ENCODE data around the gene IGBP1.

The IGBP1 gene

GRCh38 chrX:70139736-70140135, 6.5 kb downstream of the IGBP1 start:
- Histone ChIP-seq H3K27ac (no peak overlapping the region), H3K4me3 (no peak overlapping the region), H3K9ac (no peak overlapping the region), H3K9me3 (replicated peaks in 1 of 11) (no peaks in the 10 kb centered on the region), H3K27me3 (peaks cover 39 to 100% (median 93%) of the 10 kb centered on the region in 11 experiments), H3K4me1 (peaks cover 9 to 12% (median 10%) of the 10 kb centered on the region in 10 experiments; a peak in 19 of 20 replicates), H4K20me1 (peaks cover 0 to 44% (median 7%) of the 10 kb centered on the region in 11 experiments; a peak in 9 of 22 replicates), H3K4me2 (no peak overlapping the region), H3K36me3 (peaks cover 3 to 70% (median 23%) of the 10 kb centered on the region in 11 experiments; a peak in 16 of 22 replicates)
- TF ChIP-seq Cebpa-rat (IDR thresholded peaks at IDR 0.05), result no peak

GRCh38 chrX:70141373-70141772, 8.1 kb downstream of the IGBP1 start:
- no peak overlapping the region for H3K9ac ChIP-seq
- no peaks in the 10 kb centered on the region for H3K4me1 ChIP-seq
- peaks cover 37 to 100% (median 94%) of the 10 kb centered on the region in 11 experiments for H3K27me3 ChIP-seq
- no peak overlapping the region for H3K4me2 ChIP-seq
- peaks cover 0 to 67% (median 19%) of the 10 kb centered on the region in 11 experiments; a peak in 15 of 22 replicates for H3K36me3 ChIP-seq
- no peak overlapping the region for H3K27ac ChIP-seq
- peaks cover 0 to 28% (median 7%) of the 10 kb centered on the region in 11 experiments; a peak in 8 of 22 replicates for H4K20me1 ChIP-seq
- H3K9me3 ChIP-seq (replicated peaks in 1 of 11), result no peaks in the 10 kb centered on the region
- TF ChIP-seq Cebpa-rat (IDR thresholded peaks at IDR 0.05), result no peak
- H3K4me3 ChIP-seq, result no peak overlapping the region

GRCh38 chrX:70166601-70167590, 33.6 kb downstream of the IGBP1 start:
- Histone ChIP-seq H3K36me3 (peaks cover 11 to 48% (median 32%) of the 10 kb centered on the region in 11 experiments; a peak in 21 of 22 replicates), H3K4me3 (no peak overlapping the region), H3K27me3 (peaks cover 75 to 100% (median 97%) of the 10 kb centered on the region in 11 experiments), H3K4me2 (peak overlapping the region in 6 of 11 experiments; percentile 6 to 47 (median 24); a peak in 8 of 22 replicates), H4K20me1 (peaks cover 0 to 7% (median 0%) of the 10 kb centered on the region in 11 experiments; a peak in 3 of 22 replicates), H3K9me3 (replicated peaks in 1 of 11) (no peaks in the 10 kb centered on the region), H3K27ac (peak overlapping the region in 4 of 11 experiments; percentile 23 to 31 (median 28); a peak in 6 of 22 replicates), H3K9ac (no peak overlapping the region), H3K4me1 (peaks cover 17 to 58% (median 43%) of the 10 kb centered on the region in 10 experiments)
- TF ChIP-seq Cebpa-rat (IDR thresholded peaks at IDR 0.05), result no peak

- Histone ChIP-seq H3K4me2 (peak overlapping the region in 5 of 11 experiments; percentile 15 to 74 (median 70); a peak in 5 of 22 replicates), H3K9ac (no peak overlapping the region), H3K4me3 (no peak overlapping the region), H4K20me1 (peaks cover 0 to 7% (median 0%) of the 10 kb centered on the region in 11 experiments; a peak in 3 of 22 replicates), H3K4me1 (peaks cover 26 to 74% (median 52%) of the 10 kb centered on the region in 10 experiments), H3K27ac (peak overlapping the region in 7 of 11 experiments; percentile 0 to 60 (median 20); a peak in 6 of 22 replicates), H3K27me3 (peaks cover 68 to 100% (median 96%) of the 10 kb centered on the region in 11 experiments), H3K9me3 (replicated peaks in 1 of 11) (no peaks in the 10 kb centered on the region; a peak in 1 of 22 replicates), H3K36me3 (peaks cover 11 to 34% (median 21%) of the 10 kb centered on the region in 11 experiments; a peak in 20 of 22 replicates)
- no peak for TF ChIP-seq Cebpa-rat (IDR thresholded peaks at IDR 0.05)
Observed at GRCh38 chrX:70168238-70169188, 35.3 kb downstream of the IGBP1 start.

GRCh38 chrX:70169281-70169680, 36.0 kb downstream of the IGBP1 start:
- no peak overlapping the region for H3K4me3 ChIP-seq
- peaks cover 68 to 100% (median 96%) of the 10 kb centered on the region in 11 experiments for H3K27me3 ChIP-seq
- peaks cover 0 to 7% (median 0%) of the 10 kb centered on the region in 11 experiments; a peak in 2 of 22 replicates for H4K20me1 ChIP-seq
- H3K36me3 ChIP-seq, result peaks cover 11 to 28% (median 20%) of the 10 kb centered on the region in 11 experiments; a peak in 18 of 22 replicates
- TF ChIP-seq Cebpa-rat (IDR thresholded peaks at IDR 0.05), result no peak
- H3K4me1 ChIP-seq, result peaks cover 26 to 81% (median 52%) of the 10 kb centered on the region in 10 experiments
- peak overlapping the region in 9 of 11 experiments; percentile 21 to 75 (median 70); a peak in 9 of 22 replicates for H3K4me2 ChIP-seq
- peak overlapping the region in 7 of 11 experiments; percentile 9 to 64 (median 59); a peak in 7 of 22 replicates for H3K27ac ChIP-seq
- H3K9ac ChIP-seq, result no peak overlapping the region
- H3K9me3 ChIP-seq (replicated peaks in 1 of 11), result no peaks in the 10 kb centered on the region; a peak in 1 of 22 replicates

- H4K20me1 ChIP-seq, result peaks cover 0 to 7% (median 0%) of the 10 kb centered on the region in 11 experiments; a peak in 2 of 22 replicates
- peak overlapping the region in 10 of 11 experiments; percentile 26 to 75 (median 70); a peak in 15 of 22 replicates for H3K4me2 ChIP-seq
- peaks cover 59 to 100% (median 96%) of the 10 kb centered on the region in 11 experiments for H3K27me3 ChIP-seq
- H3K4me3 ChIP-seq, result no peak overlapping the region
- H3K9me3 ChIP-seq (replicated peaks in 1 of 11), result no peaks in the 10 kb centered on the region; a peak in 2 of 22 replicates
- H3K36me3 ChIP-seq, result peaks cover 0 to 10% (median under 1%) of the 10 kb centered on the region in 11 experiments; a peak in 3 of 22 replicates
- H3K9ac ChIP-seq, result peak overlapping the region in 2 of 11 experiments; percentile 13 to 38; a peak in 1 of 22 replicates
- peak overlapping the region in 6 of 11 experiments; percentile 39 to 64 (median 50); a peak in 9 of 22 replicates for H3K27ac ChIP-seq
- no peak for TF ChIP-seq Cebpa-rat (IDR thresholded peaks at IDR 0.05)
- H3K4me1 ChIP-seq, result peaks cover 48 to 97% (median 72%) of the 10 kb centered on the region in 10 experiments
Observed at GRCh38 chrX:70171624-70172023, 38.4 kb downstream of the IGBP1 start.

- H3K27ac ChIP-seq, result no peak overlapping the region; a peak in 1 of 22 replicates
- no peak for TF ChIP-seq Cebpa-rat (IDR thresholded peaks at IDR 0.05)
- H3K9ac ChIP-seq, result no peak overlapping the region
- no peaks in the 10 kb centered on the region; a peak in 2 of 22 replicates for H3K9me3 ChIP-seq (replicated peaks in 1 of 11)
- peak overlapping the region in 6 of 11 experiments; percentile 21 to 64 (median 32); a peak in 9 of 22 replicates for H3K4me2 ChIP-seq
- peaks cover 57 to 100% (median 96%) of the 10 kb centered on the region in 11 experiments for H3K27me3 ChIP-seq
- peaks cover 0 to 2% (median 0%) of the 10 kb centered on the region in 11 experiments; a peak in 2 of 22 replicates for H4K20me1 ChIP-seq
- H3K4me1 ChIP-seq, result peaks cover 54 to 97% (median 74%) of the 10 kb centered on the region in 10 experiments
- H3K36me3 ChIP-seq, result peaks cover 0 to 6% (median 0%) of the 10 kb centered on the region in 11 experiments; a peak in 2 of 22 replicates
- H3K4me3 ChIP-seq, result no peak overlapping the region
Observed at GRCh38 chrX:70172221-70172620, 39.0 kb downstream of the IGBP1 start.

All from BLaER1 treated with 17β-estradiol and CSF1 and Interleukin-3, amounts not matched to agents 10 nM and 100 nM (cell line).